GM18498 (cell line): ENCODE data around the gene ARID3A.

Experiments
- ATAC-seq: cut with Tn5 transposase; IDR thresholded peaks from one replicate; pipeline ENCODE4 v1.9.1; 2021; ENCODE audit warnings: mild to moderate bottlenecking, moderate library complexity; ENCODE audit not compliant: unreplicated experiment

Gene ARID3A

GRCh38 chr19:958967-959855 lies 33.4 kb downstream of the ARID3A start:
- ATAC-seq = no peak

GRCh38 chr19:960020-960419 lies 34.2 kb downstream of the ARID3A start:
- no peak for ATAC-seq

- no peak for ATAC-seq
These were observed 34.7 kb downstream of the ARID3A start for GRCh38 chr19:960601-960938.

- no peak for ATAC-seq
These were observed 36.2 kb downstream of the ARID3A start for GRCh38 chr19:961866-962620.

- ATAC-seq = no peak
These were observed 37.0 kb downstream of the ARID3A start for GRCh38 chr19:962683-963400.

GRCh38 chr19:963486-963951 lies 37.7 kb downstream of the ARID3A start:
- ATAC-seq = no peak

GRCh38 chr19:964116-964520 lies 38.3 kb downstream of the ARID3A start:
- no peak for ATAC-seq

- no peak for ATAC-seq
These were observed 39.2 kb downstream of the ARID3A start for GRCh38 chr19:964761-965694.

GRCh38 chr19:966485-967088 lies 40.8 kb downstream of the ARID3A start:
- ATAC-seq = no peak

- ATAC-seq = no peak
These were observed 44.9 kb downstream of the ARID3A start for GRCh38 chr19:970695-971094.

GRCh38 chr19:971795-972194 lies 46.0 kb downstream of the ARID3A start:
- no peak for ATAC-seq

GRCh38 chr19:972281-972680 lies 46.4 kb downstream of the ARID3A start:
- no peak for ATAC-seq

- ATAC-seq = no peak
These were observed 48.1 kb downstream of the ARID3A start for GRCh38 chr19:973726-974563.

GRCh38 chr19:974564-975257 lies 48.9 kb downstream of the ARID3A start:
- no peak for ATAC-seq

GRCh38 chr19:976476-976875 lies 50.6 kb downstream of the ARID3A start:
- ATAC-seq = no peak

- ATAC-seq = no peak
These were observed 51.2 kb downstream of the ARID3A start for GRCh38 chr19:977058-977464.

GRCh38 chr19:979318-979741 lies 53.5 kb downstream of the ARID3A start:
- no peak for ATAC-seq
